SK-N-SH treated with all-trans-retinoic acid at 6 μM for 48 hours (cell line): ENCODE data around the gene ITGBL1.

Experiments used
- ARNTL ChIP-seq: fragments of 450-650 bp; formaldehyde crosslinking; IDR thresholded peaks from 2 replicates; pipeline ENCODE4 v1.5.0; 2020; ENCODE audit warnings: low read depth, mild to moderate bottlenecking, moderate library complexity, borderline replicate concordance
- PPARA ChIP-seq: fragments of 250-450 bp; sonication (Bioruptor Pico); IDR thresholded peaks from 2 replicates; pipeline ENCODE4 v1.5.0; 2020; ENCODE audit warnings: mild to moderate bottlenecking, borderline replicate concordance
- RARB ChIP-seq: fragments of 250-450 bp; sonication (Bioruptor Pico); IDR thresholded peaks from 2 replicates; pipeline ENCODE4 v1.8.0; 2021; ENCODE audit warnings: mild to moderate bottlenecking, moderate library complexity
- ZFP30 ChIP-seq: fragments of 450-650 bp; formaldehyde crosslinking; IDR thresholded peaks from 2 replicates; pipeline ENCODE4 v1.5.0; 2022; ENCODE audit warnings: mild to moderate bottlenecking, moderate library complexity
- TF ChIP-seq, protein P1 (sequence below): fragments of 250-450 bp; sonication (Bioruptor Pico); IDR thresholded peaks from 2 replicates; pipeline ENCODE4 v1.8.0; 2020; ENCODE audit warnings: mild to moderate bottlenecking, moderate library complexity, borderline replicate concordance
- TF ChIP-seq, protein P2 (sequence below): fragments of 250-450 bp; sonication (Bioruptor Pico); IDR thresholded peaks from 2 replicates; pipeline ENCODE4 v1.5.1; 2021; ENCODE audit warnings: mild to moderate bottlenecking, moderate library complexity

- TF ChIP-seq ARNTL (CRISPR knock-in tag), result no peak
- TF ChIP-seq RARB (CRISPR knock-in tag), result no peak
- TF ChIP-seq PPARA (CRISPR knock-in tag), result no peak
- TF ChIP-seq, protein P1, sequence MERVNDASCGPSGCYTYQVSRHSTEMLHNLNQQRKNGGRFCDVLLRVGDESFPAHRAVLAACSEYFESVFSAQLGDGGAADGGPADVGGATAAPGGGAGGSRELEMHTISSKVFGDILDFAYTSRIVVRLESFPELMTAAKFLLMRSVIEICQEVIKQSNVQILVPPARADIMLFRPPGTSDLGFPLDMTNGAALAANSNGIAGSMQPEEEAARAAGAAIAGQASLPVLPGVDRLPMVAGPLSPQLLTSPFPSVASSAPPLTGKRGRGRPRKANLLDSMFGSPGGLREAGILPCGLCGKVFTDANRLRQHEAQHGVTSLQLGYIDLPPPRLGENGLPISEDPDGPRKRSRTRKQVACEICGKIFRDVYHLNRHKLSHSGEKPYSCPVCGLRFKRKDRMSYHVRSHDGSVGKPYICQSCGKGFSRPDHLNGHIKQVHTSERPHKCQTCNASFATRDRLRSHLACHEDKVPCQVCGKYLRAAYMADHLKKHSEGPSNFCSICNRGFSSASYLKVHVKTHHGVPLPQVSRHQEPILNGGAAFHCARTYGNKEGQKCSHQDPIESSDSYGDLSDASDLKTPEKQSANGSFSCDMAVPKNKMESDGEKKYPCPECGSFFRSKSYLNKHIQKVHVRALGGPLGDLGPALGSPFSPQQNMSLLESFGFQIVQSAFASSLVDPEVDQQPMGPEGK (CRISPR knock-in tag), result no peak
- no peak for TF ChIP-seq ZFP30 (CRISPR knock-in tag)
- TF ChIP-seq, protein P2, sequence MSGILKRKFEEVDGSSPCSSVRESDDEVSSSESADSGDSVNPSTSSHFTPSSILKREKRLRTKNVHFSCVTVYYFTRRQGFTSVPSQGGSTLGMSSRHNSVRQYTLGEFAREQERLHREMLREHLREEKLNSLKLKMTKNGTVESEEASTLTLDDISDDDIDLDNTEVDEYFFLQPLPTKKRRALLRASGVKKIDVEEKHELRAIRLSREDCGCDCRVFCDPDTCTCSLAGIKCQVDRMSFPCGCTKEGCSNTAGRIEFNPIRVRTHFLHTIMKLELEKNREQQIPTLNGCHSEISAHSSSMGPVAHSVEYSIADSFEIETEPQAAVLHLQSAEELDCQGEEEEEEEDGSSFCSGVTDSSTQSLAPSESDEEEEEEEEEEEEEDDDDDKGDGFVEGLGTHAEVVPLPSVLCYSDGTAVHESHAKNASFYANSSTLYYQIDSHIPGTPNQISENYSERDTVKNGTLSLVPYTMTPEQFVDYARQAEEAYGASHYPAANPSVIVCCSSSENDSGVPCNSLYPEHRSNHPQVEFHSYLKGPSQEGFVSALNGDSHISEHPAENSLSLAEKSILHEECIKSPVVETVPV (CRISPR knock-in tag), result no peak
Observed at GRCh38 chr13:101614491-101614890, 162.0 kb downstream of the ITGBL1 start.
